MM.1S (cell line): ENCODE results near the gene CISTR.

Experiments used
- DNase-seq: peaks from one replicate; pipeline ENCODE4 v3.0.0-alpha.2; 2015
- H2AFZ ChIP-seq: fragments of 300-600 bp; sonication (generic); 2 replicates; pipeline ENCODE4 v1.6.0; 2016; ENCODE audit warnings: antibody characterized with exemption, low read length
- H3F3A ChIP-seq: fragments of 300-600 bp; sonication (generic); 2 replicates; pipeline ENCODE4 v1.6.1; 2016; ENCODE audit warnings: mild to moderate bottlenecking, antibody characterized with exemption, low read length, moderate library complexity, mixed read lengths; ENCODE audit not compliant: insufficient read depth
- H3K27ac ChIP-seq: fragments of 300-600 bp; sonication (generic); 2 replicates; pipeline ENCODE4 v1.5.1; 2016; ENCODE audit warnings: mild to moderate bottlenecking, low read length
- H3K27me3 ChIP-seq: fragments of 300-600 bp; sonication (generic); replicated peaks from 2 replicates; pipeline ENCODE4 v1.6.0; 2016; ENCODE audit warnings: low read length; ENCODE audit not compliant: insufficient read depth
- H3K36me3 ChIP-seq: fragments of 300-600 bp; sonication (generic); replicated peaks from 2 replicates; pipeline ENCODE4 v1.6.1; 2016; ENCODE audit warnings: mild to moderate bottlenecking, low read length, mixed read lengths; ENCODE audit not compliant: insufficient read depth
- H3K4me1 ChIP-seq: fragments of 300-600 bp; sonication (generic); 2 replicates; pipeline ENCODE4 v1.6.1; 2016; ENCODE audit warnings: low read length, mixed read lengths
- H3K4me2 ChIP-seq: fragments of 300-600 bp; sonication (generic); 2 replicates; pipeline ENCODE4 v1.6.0; 2016; ENCODE audit warnings: low read depth, low read length
- H3K4me3 ChIP-seq: fragments of 300-600 bp; sonication (generic); 2 replicates; pipeline ENCODE4 v1.5.1; 2016; ENCODE audit warnings: low read length, mixed read lengths
- H3K79me2 ChIP-seq: fragments of 300-600 bp; sonication (generic); 2 replicates; pipeline ENCODE4 v1.6.1; 2016; ENCODE audit warnings: mixed run types, low read length, mixed read lengths
- H3K9ac ChIP-seq: fragments of 300-600 bp; sonication (generic); 2 replicates; pipeline ENCODE4 v1.6.1; 2016; ENCODE audit warnings: low read length, mixed read lengths
- H3K9me2 ChIP-seq: fragments of 300-600 bp; sonication (generic); replicated peaks from 2 replicates; pipeline ENCODE4 v1.6.1; 2016; ENCODE audit warnings: mild to moderate bottlenecking, low read length, mixed read lengths; ENCODE audit not compliant: insufficient read depth
- H3K9me3 ChIP-seq: fragments of 300-600 bp; sonication (generic); replicated peaks from 2 replicates; pipeline ENCODE4 v1.6.1; 2016; ENCODE audit warnings: mild to moderate bottlenecking, low read length, mixed read lengths; ENCODE audit not compliant: insufficient read depth
- H4K20me1 ChIP-seq: fragments of 300-600 bp; sonication (generic); 2 replicates; pipeline ENCODE4 v1.6.1; 2016; ENCODE audit warnings: mild to moderate bottlenecking, low read length, moderate library complexity, mixed read lengths; ENCODE audit not compliant: insufficient read depth
- EZH2 ChIP-seq: fragments of 300-600 bp; sonication (generic); optimal IDR thresholded peaks from 2 replicates; pipeline ENCODE3; 2017; ENCODE audit warnings: low read depth, mild to moderate bottlenecking, antibody characterized with exemption, low read length, mixed read lengths
- EZH2phosphoT487 ChIP-seq: fragments of 300-600 bp; sonication (generic); IDR thresholded peaks from 2 replicates; pipeline ENCODE4 v1.6.1; 2018; ENCODE audit warnings: antibody characterized with exemption, low read length
- TF ChIP-seq, protein P1 (sequence below): fragments of 300-600 bp; sonication (generic); IDR thresholded peaks from 2 replicates; pipeline ENCODE4 v1.5.1; 2016; ENCODE audit warnings: antibody characterized with exemption, low read length, mixed read lengths

The CISTR gene

DNA sequence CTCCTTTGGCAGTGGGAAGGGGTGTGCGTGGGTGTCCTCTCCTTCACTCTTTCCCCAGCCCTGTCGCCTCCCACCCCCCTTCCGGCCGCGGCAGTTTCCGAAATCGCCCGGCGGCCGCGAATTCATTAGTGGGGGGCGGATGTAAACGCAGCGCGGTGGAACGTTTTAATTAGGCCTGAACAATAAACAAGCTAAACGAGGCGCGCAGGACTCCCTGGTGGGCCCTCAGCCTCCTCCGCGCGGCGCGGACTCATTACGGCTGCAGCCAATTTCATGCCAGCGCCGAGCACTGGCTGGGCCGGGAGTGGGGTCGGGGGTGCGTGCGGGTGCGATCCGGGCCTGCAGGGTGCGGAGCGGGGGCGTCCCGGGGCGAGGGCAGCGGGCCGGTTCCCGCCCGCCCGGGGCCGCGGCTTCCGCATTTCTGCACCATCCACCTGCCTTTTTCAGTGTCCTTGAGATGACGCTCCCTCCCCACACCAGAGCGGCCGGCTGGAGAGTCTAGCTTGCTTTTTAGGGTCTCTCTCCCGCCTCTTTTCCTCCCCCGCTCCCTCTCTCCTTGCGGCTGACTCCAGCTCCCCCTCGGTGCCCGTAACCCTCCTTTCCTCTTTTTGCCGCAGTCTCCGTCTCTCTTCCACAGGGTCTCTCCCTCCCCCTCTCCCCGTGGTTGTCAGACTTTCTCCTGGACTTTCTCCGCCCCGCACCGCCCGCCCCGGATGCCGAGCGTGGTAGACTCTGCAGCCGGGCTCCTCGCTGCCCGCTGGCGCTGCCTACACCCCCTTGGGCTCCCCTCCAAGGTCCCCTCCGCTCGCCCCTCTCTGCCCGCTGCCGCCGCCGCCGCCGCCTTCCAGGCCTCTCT, at the start of gene CISTR:
Gene CISTR, minus strand, starts transcription at position 644 of the 856 bp plus-strand sequence.
- TF ChIP-seq EZH2phosphoT487 (no peak; the same call in 1 of the 2 replicates), EZH2 (peak; percentile 37)
- TF ChIP-seq, protein P1, sequence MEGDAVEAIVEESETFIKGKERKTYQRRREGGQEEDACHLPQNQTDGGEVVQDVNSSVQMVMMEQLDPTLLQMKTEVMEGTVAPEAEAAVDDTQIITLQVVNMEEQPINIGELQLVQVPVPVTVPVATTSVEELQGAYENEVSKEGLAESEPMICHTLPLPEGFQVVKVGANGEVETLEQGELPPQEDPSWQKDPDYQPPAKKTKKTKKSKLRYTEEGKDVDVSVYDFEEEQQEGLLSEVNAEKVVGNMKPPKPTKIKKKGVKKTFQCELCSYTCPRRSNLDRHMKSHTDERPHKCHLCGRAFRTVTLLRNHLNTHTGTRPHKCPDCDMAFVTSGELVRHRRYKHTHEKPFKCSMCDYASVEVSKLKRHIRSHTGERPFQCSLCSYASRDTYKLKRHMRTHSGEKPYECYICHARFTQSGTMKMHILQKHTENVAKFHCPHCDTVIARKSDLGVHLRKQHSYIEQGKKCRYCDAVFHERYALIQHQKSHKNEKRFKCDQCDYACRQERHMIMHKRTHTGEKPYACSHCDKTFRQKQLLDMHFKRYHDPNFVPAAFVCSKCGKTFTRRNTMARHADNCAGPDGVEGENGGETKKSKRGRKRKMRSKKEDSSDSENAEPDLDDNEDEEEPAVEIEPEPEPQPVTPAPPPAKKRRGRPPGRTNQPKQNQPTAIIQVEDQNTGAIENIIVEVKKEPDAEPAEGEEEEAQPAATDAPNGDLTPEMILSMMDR = no peak
- no peaks in the 10 kb centered on the region for H3K9me2 ChIP-seq
- H3K79me2 ChIP-seq = no peaks in the 10 kb centered on the region
- no peaks in the 10 kb centered on the region for H3K36me3 ChIP-seq
- no peak within 1 kb of the TSS for H3K27ac ChIP-seq
- no peaks in the 10 kb centered on the region; the same call in 1 of the 2 replicates for H3F3A ChIP-seq
- peak; percentile 23 for DNase-seq
- peak within 1 kb of the TSS; percentile 93 for H3K4me2 ChIP-seq
- H2AFZ ChIP-seq = peak within 1 kb of the TSS; percentile 49; the same call in 1 of the 2 replicates
- H3K4me1 ChIP-seq = peaks cover 2% of the 10 kb centered on the region; the same call in 1 of the 2 replicates
- peak within 1 kb of the TSS; percentile 55 for H3K4me3 ChIP-seq
- no peaks in the 10 kb centered on the region for H4K20me1 ChIP-seq
- no peaks in the 10 kb centered on the region for H3K9me3 ChIP-seq
- H3K27me3 ChIP-seq = peaks cover 98% of the 10 kb centered on the region
- no peak within 1 kb of the TSS for H3K9ac ChIP-seq

DNA sequence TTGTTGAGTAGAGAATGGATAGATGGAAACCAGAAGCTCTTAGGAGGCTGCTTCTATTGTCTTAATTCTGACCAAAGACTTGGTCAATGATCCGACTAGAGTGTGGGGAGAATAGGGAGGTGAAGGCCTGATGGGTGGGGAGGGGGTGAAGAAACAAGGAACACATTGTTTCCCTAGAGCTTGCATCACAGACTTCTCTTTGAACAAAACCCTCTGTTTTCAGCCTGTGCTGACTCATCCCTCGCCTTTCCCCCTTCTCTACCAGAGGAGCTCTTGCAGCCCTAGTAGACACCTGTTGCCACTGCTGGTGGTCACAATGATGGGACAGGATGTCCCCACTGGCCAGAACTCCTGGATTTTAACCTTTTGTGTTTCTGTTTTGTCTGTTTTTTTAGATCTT, 46.8 kb upstream of the CISTR start:
- DNase-seq = no peak

DNA sequence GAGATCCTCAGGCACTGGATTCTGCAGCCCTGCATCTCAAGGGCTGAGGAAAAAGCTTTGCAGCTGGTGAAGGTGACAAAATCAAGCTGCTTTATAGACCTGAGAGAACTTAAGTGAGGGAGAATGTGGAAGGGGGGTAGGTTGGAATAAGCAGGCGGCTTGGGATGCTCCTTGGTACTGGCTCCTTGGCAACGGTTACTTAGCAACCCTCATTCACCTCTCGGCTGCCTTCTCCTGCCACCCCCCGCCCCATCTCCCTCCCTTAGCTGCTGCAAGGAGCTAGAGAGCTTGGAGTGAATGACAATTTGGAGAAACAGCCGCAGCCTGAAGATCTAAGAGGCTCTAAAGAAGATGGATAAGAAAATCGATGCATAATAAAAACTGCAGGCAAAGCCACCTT, 44.1 kb upstream of the CISTR start:
- TF ChIP-seq EZH2 = no peak
- TF ChIP-seq EZH2phosphoT487 = no peak
- TF ChIP-seq, protein P1 = no peak
- DNase-seq = no peak

More for the DNA sequence above, 46.8 kb upstream of the CISTR start:
- no peak overlapping the region for H3K9ac ChIP-seq
- no peak for TF ChIP-seq EZH2
- TF ChIP-seq EZH2phosphoT487 = no peak
- TF ChIP-seq, protein P1 = no peak
- H3K4me1 ChIP-seq = peaks cover 7% of the 10 kb centered on the region; the same call in 1 of the 2 replicates
- no peaks in the 10 kb centered on the region for H3K9me3 ChIP-seq
- no peaks in the 10 kb centered on the region for H3K27me3 ChIP-seq
- H2AFZ ChIP-seq = no peak overlapping the region
- no peak overlapping the region for H3K4me2 ChIP-seq
- H3K9me2 ChIP-seq = no peaks in the 10 kb centered on the region; the same call in 1 of the 2 replicates
- H3K4me3 ChIP-seq = no peak overlapping the region
- H3K79me2 ChIP-seq = no peaks in the 10 kb centered on the region
- H3K36me3 ChIP-seq = no peaks in the 10 kb centered on the region
- no peaks in the 10 kb centered on the region for H4K20me1 ChIP-seq
- H3K27ac ChIP-seq = no peak overlapping the region
- H3F3A ChIP-seq = no peaks in the 10 kb centered on the region

More for the DNA sequence above, 44.1 kb upstream of the CISTR start:
- Histone ChIP-seq H3K27ac (no peak overlapping the region), H3K4me3 (no peak overlapping the region), H3K9me2 (no peaks in the 10 kb centered on the region; the same call in 1 of the 2 replicates), H3K4me2 (no peak overlapping the region), H3K4me1 (peaks cover 7% of the 10 kb centered on the region; the same call in 1 of the 2 replicates), H3K9ac (no peak overlapping the region), H3K79me2 (no peaks in the 10 kb centered on the region), H3K36me3 (no peaks in the 10 kb centered on the region), H3K9me3 (no peaks in the 10 kb centered on the region), H4K20me1 (no peaks in the 10 kb centered on the region), H2AFZ (no peak overlapping the region), H3K27me3 (no peaks in the 10 kb centered on the region), H3F3A (no peaks in the 10 kb centered on the region)
